Muscle of back (tissue), 11 donors: ENCODE measurements around the gene SLC12A6. TPM values are rescaled to one million over a fixed set of nuclear protein-coding genes. Genes with fewer than 3 reads are reported as not detected.

Experiments
- DNase-seq, 3 donors: peaks; one replicate each; pipeline versions ENCODE4 v3.0.0 to v3.0.0-alpha.2; 2013
- polyA plus RNA-seq, 10 donors: library from polyadenylated mRNA; unstranded; fragments of 120-200 nt; gene quantifications; one replicate each; pipeline ENCODE4 v1.2.1, GENCODE V29; 2013; ENCODE audit not compliant: insufficient read length in 10 of 10

SLC12A6 gene
- polyA plus RNA-seq, 10 donors: 11.8 to 25.1 (median 17.8) TPM

DNA sequence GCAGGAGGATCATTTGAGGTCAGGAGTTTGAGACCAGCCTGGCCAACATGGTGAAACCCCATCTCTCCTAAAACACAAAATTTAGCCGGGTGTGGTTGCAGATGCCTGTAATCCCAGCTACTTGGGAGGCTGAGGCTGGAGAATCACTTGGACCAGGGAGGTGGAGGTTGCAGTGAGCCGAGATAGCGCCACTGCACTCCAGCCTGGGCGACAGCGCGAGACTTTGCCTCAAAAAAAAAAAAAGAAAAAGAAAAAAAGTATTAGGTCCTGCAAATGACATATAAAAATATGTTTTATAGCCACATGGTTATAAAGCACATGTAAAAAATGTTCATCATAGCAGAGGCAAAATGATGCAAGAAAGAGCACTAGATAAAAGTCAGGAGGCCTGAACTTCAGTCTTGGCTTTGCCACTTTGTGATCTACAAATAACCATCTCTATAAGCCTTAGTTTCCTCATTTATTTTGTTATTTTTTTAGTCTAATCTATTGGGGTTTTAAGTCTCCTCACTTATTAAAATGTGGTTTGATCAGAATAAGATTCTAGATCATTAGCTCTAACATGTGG is 4.9 kb downstream of the SLC12A6 start:
- no peak for DNase-seq

DNA sequence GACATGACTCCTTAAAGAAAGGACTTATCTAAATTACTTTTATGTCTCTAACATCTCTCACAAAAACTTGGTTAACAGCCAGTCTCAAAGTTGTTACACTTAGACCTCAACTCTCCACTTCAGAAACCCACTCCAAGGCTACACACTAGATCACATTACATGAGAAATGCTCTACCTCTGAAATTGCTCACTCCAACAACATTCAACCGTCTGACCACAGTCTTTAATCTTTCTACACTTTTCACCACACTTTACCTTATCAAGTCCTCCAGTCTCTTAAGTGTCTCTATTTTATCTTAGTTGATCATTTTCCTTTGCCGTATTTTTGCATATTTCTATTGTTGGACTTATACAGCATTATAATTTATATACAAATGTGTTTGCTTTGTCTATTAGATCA is 5.8 kb downstream of the SLC12A6 start:
- no peak for DNase-seq

DNA sequence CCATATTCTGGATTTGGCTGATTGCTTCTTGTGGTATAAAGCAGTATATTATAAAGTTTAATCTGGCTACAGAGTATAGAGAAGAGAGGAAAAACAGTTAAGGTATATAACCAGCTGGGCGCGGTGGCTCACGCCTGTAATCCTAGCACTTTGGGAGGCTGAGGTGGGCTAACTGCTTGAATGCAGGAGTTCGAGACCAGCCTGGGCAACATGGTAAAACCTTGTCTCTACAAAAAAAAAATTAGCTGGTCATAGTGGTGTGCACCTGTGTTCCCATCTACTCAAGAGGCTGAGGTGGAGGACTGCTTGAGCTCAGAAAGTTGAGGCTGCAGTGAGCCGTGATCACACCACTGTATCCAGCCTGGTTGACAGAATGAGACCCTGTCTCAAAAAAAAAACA is 7.3 kb downstream of the SLC12A6 start:
- DNase-seq: no peak

DNA sequence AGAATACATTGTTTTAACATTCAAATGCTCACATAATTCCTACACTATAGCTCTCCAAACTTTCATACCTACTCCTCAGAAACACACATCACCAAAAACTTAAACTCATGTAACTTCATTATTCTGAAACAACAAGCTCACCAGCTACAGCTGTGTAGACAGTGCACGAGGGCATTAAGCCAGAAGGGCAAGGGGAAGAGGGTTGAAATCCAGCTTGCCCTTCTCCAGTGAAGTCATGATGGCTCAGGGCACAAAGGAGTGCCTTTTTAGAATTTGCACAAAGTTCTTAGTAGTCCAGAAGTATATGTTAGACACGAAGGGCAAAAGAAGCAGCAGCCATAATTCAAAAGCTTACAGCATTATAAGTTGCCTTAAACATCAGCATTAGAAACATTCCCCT is 8.6 kb downstream of the SLC12A6 start:
- no peak for DNase-seq

DNA sequence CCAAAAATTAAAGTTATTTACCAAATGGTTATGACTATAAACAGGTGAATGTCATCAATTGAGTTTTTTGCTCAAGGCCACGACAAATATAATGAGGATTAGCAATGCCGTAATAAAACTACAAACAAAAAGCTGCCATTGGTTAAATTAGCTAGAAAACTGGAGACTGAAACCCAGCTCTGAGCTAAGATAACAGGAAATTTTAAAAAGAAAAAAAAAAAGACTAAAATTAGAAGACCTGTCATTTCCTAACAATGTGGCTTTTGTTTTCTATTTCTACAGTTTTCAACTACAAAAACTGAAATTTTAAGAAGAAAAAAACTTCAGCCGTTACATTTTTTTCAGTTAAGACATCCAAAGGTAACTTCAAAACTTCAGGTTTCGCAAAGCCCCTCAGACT is 9.7 kb downstream of the SLC12A6 start:
- no peak for DNase-seq

DNA sequence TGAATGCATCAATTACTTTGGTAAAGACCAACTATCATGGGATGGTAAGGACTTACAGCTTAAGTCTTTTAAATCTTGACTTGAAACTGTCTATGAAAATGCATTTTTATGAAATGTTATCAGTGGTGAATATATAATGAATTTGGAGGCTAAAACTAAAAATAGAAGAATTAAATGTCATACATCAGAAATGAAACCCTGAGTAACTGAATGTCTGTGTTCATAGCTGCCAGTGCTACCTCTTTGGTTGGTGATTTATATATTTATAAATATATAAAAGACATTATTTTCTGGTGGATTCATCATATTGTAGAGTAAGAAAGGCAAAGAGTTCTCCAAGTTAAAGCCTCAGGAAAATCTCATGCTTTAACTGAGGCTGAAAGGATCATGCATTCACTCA is 12.2 kb downstream of the SLC12A6 start:
- DNase-seq: no peak

DNA sequence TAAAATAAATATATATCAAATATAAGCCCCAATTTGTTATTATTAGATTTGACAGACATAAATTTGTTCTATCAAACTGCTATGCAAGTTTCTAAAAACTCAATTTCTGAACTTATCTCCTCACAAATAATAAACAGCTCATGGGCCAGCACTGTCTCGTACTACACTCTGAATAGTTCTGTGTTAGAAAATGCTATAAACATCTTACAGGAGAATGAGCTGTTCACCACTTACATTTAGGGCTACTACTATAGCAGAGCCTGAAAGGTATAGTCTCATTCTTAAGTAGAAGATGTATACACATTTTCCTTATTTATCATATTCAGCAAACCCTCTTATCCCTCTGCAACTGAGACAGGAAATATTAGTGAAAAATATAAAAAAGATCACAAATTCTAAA is 12.6 kb downstream of the SLC12A6 start:
- no peak for DNase-seq

DNA sequence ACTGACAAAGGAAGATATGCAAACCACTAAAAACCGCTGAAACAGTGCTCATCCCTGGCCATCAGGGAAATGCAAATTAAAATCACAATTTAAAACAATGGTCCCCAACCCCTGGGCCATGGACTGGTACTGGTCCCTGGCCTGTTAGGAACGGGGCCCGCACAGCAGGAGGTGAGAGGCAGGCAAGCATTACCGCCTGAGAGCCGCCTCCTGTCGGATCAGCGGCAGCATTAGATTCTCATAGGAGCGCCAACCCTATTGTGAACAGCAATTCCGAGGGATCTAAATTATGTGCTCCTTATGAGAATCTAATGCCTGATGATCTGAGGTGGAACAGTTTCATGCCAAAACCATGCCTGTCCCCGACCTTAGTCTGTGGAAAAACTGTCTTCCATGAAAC is 14.4 kb downstream of the SLC12A6 start:
- no peak for DNase-seq

DNA sequence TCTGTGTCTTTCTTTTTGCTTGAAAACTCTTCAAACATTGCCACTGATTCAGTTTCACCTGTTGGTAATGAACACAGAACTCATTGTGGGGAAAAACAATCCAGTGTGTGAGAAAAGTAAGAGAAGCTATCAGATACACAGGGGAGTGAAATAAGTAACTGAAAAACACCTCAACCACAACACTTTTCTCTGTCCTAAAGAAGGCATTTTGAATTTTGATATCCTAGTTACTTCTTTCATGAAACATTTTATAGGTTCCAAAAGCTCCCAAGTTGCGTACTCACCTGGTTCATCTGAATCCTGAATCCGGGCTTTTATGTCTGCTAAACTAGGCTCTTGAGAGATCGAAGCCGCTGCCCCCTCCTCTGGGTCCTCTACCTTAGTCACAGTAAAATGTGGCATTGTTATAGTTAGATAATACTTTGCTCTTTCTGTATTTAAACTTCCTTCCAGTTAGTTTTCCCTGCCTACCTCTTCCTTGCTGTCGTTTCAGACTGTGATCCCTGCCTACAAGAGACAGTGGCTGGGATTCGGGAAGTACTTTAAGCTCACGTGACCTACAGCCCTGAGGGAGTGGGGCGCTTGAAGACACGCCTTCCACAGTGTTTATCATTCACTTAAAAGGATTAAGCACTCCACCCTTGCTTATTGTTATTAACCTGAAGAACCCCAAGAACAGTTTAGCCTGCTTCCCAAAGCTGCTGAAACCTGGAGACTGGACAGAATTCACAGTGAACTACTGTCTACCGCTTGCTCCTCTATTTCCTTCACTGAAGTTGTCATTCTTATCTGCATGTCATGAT is 19.1 kb downstream of the SLC12A6 start:
- DNase-seq: peak; percentile 45 to 75 (median 54)

DNA sequence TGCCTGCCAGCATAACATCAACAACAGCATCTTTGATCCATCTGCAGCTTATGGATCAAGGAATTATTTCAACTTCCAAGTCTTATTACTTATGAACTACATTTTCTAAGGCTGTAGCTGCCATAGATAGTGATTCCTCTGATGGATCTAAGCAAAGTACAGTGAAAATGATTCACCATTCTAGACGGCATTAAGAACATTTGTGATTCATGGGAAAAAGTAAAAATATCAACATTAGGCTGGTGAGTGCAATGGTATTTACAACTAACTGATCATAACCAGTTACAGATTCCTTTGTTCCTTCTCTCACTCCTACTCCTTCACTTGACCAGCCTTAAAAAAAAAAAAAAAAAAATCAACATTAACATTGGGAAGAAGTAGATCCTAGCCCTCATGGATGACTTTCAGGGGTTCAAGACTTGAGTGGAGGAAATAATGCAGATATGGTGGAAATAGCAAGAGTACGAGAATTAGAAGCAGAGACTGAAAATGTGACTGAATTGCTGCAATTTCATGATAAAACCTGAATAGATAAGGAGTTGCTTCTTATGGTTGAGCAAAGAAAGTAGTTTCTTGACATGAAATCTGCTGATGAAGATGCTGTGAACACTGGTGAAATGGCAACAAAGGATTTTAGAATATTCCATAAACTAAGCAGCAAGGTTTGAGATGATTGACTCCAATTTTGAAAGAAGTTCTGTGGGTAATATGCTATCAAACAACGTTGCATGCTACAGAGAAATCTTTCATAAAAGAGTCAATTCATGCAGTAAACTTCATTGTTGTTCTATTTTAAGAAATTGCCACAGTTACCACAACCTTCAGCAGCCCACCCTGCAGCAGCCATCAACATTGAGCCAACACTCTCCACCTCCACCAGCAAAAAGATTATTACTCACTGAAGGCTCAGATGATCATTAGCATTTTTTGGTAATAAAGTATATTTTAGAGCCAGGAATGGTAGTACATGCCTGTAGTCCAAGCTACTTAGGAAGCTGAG is 22.8 kb downstream of the SLC12A6 start:
- DNase-seq: no peak

DNA sequence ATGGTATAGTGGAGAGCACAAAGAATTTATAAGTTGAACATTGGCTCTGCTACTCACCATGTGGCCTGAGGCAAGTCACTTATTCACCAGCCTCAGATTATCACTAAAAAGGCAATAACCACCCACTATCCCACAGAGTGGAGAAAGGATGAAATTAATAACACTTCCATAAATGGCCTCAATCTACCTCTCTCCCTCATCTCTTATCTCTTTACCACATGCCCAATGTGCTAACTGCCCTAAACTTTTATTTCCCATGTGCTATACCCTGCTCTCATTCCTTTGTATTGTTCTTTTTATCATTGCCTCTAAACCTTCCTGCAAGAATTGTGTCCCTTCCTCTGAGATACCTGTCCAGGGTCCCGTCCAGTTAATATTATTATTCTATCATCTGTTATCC is 26.0 kb downstream of the SLC12A6 start:
- no peak for DNase-seq

DNA sequence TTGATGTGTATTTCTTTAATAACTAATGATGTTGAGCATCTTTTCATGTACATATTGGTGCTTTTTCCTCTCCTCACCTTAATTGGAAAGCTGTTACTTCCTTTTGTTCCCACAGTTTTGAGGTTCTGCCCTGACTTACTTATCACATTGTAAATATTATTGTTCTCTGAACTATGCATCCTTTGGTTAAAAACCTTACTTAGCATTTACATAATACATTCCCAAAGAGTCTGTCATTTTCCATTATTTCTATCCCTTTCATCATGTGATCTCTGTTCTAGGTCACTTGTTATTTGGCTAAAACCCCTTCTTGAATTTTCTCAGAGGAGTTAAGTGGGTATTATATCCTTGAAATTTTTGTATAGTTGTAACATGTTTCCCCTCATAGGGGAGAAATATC is 33.0 kb downstream of the SLC12A6 start:
- peak in 1 of 3 donors; percentile 10 for DNase-seq

DNA sequence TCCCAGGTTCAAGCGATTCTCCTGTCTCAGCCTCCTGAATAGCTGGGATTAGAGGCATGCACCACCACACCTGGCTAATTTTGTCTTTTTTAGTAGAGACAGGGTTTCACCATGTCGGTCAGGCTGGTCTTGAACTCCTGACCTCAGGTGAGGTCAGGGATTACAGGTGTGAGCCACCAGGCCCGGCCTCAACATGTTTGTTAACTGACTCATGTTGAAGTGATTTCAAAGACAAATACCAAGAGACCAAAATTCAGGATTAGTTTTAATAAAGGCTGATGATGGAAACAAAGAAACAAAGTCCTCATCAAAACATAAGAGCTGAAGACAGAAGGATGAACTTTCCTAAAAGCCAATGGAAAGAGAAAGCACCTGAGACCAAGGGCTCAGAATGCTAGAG is 36.5 kb downstream of the SLC12A6 start:
- DNase-seq: no peak

DNA sequence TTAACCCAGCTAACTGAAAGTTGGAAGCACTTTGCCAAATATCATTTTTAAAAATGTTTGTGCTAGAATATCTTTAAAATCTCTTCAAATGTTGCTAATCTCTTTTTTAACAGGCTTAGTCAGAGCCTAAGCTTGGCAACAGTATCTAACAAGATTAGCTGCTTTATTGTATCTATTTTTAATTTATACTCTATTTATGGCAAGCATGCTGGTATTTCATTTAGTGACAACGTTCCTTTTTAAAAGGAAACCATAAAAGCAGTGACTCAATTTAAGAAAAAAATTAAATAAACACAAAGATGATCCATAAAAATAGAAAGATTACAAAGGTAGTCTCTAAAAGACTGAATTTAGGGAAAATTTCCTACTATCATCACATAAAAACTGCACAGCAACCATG is 40.5 kb downstream of the SLC12A6 start:
- DNase-seq: no peak

DNA sequence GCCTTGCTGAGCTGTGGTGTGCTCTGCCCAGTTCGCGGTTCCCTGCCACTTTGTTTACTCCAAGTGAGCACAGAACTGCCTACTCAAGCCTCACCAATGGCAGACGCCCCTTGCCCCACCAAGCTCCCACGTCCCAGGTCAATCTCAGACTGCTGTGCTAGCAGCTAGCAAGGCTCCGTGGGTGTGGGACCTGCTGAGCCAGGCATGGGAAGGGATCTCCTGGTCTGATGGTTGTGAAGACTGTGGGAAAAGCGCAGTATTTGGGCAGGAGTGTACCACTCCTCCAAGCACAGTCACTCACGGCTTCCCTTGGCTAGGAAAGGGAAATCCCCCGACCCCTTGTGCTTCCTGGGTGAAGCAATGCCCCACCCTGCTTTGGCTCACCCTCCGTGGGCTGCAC is 45.0 kb downstream of the SLC12A6 start:
- no peak for DNase-seq

DNA sequence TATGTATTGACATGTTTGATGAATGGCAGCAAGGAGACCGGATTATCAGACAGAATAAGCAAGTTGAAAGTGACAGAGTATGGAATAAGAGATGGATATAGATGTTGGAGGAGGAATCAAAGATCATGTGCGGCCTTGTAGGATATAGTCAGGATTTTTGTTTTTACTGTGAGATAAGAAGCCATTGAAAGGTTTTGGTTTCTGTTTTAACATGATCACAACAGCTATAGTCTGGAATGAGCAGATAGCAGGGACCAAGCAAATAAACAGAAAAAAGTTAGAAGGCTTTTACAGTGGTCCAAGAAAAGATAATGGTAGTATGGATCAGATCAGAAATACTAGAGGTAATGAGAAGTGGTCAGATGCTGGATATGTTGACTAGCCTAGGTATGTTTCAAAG is 52.6 kb downstream of the SLC12A6 start:
- no peak for DNase-seq

DNA sequence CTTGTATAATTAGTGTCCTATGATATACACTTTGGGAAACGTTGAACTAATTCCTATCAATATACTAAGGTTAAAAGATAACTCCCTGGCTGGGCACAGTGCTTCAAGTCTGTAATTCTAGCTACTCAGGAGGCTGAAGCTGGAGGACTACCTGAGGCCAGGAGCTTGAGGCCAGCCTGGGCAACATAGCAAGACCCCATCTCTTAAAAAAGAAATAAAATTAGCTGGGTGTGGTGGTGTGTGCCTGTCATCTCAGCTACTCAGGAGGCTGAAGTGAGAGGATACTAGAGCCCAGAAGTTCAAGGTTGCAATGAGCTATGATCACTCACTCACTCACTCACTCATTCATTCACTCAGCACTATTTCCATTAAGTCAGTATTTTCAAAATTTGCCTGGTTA is 55.2 kb downstream of the SLC12A6 start:
- DNase-seq: no peak

DNA sequence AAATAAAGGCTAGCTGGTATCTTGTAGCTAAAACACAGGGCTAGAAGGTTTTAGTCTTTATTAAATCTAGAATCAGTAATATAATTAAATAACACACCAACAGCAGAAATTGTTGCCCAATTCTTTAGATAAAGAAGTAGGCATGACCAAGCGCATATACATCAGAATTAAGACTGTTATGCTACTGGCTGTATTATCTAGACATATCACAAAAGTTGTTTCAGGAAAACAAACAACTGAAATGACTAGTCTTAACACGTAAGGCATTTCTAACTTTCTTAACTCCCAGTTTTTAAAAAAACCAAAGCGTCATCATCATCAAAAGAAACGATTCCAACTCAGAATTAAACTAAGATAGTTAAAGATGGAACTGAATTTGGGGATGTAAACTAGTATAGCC is 57.4 kb downstream of the SLC12A6 start:
- no peak for DNase-seq

DNA sequence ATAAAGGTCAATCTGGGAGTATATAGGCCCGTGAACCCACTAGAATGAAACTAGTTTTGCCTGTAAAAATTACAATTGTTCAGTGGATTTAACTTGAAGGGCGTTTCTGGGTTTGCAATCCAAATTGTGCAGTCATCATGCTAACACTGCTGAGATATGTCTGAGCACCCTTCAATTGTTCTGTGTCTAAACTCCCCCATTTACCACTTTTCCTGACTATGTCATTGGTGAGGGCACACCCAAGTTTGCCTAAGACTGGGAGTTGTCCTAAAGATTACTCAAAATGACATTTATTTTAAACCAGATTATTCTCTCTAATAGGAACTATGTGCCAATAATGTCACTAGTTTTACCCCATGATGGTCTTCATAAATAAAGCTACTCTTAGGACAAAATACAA is 58.2 kb downstream of the SLC12A6 start:
- no peak for DNase-seq

DNA sequence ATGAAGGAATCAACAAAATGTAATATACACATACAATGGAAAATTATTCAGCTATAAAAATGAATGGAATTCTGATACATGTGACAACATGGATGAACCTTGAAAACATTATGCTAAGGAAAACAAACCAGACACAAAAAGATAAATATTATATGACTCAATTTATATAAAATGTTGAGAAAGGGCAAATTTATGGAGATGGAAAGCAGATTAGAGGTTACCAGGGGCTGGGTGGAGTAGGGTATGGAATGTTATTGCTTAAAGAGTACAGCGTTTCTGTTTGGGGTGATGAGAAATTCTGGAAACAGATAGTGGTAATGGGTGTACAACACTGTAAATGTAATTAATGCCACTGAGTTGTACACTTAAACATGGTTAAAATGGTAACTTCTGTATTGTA is 61.9 kb downstream of the SLC12A6 start:
- no peak for DNase-seq

DNA sequence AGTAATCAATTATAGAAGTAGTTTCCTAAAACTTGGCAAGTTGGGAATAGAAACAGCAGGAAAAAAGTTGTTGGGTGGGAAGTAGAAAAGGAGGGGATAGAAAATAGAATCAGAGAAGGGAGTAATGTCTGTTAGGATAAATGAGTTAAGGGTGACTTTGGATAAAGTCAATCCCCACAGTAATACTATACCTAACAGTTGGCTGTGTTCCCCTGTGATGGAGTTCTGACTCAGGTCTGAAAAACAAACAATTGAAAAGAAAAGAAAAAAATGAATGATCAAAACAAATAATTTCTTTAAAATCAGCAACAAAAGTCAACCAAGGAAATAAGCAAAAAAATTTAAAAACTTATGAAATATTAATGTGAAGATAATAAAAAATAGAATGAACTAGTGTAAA is 62.4 kb downstream of the SLC12A6 start:
- DNase-seq: no peak

DNA sequence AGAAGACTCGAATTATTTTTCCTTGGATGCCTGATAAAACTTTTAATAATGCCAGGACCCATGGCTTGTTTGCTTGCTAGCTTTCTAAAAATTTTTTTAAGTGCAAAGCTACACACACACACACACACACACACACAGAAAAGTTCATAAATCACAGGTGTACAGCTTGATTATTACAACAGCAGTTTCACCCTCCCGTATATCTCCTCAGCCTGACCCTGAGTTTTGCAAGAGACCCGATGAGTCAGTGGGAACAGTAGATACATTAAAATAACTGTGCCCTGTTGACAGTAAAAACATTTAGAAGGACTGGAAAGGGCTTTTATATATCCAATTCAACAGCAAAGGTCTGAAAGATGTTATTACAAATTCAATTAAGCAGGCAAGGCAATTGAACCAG is 66.1 kb downstream of the SLC12A6 start:
- DNase-seq: peak in 1 of 3 donors; percentile 2

DNA sequence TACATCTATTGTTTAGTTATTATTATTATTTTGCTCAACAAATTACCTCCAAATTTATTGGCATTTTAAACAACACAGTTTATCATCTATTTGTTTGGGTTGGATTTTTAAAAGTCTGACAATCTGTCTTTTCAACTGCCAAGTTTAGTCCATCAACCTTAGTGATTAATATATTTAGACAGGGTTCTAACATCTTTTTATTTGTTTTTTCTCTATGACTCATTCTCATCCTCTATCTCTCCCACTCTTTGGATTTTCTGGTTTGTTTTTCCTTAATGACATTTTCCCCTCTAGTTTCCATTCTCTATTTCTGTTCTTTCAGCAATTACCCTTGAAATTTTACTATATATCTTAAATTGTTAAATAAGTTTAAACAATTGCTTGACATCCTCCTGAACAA is 70.8 kb downstream of the SLC12A6 start:
- no peak for DNase-seq
